Keratinocyte (primary cell): Measurements from ENCODE around the gene SLIT3.

ENCODE experiments used
- EZH2 ChIP-seq: IDR thresholded peaks from one replicate; pipeline ENCODE4 v1.6.1; 2012; ENCODE audit warnings: inconsistent platforms, mild to moderate bottlenecking, low read length, moderate library complexity
- TF ChIP-seq, protein P1 (sequence below), 3 experiments: IDR thresholded peaks in 1 of 3; conservative IDR thresholded peaks in 1 of 3; optimal IDR thresholded peaks in 1 of 3; 2 replicates in 2 of 3; 3 replicates in 1 of 3; pipeline versions ENCODE3 to v1.5.1; 2011; ENCODE audit warnings: low read length in 3 of 3, mild to moderate bottlenecking in 3 of 3, moderate library complexity in 2 of 3, control low read depth in 1 of 3, inconsistent platforms in 1 of 3; ENCODE audit not compliant: insufficient read depth in 2 of 3; ENCODE audit errors: extremely low read depth in 1 of 3

DNA sequence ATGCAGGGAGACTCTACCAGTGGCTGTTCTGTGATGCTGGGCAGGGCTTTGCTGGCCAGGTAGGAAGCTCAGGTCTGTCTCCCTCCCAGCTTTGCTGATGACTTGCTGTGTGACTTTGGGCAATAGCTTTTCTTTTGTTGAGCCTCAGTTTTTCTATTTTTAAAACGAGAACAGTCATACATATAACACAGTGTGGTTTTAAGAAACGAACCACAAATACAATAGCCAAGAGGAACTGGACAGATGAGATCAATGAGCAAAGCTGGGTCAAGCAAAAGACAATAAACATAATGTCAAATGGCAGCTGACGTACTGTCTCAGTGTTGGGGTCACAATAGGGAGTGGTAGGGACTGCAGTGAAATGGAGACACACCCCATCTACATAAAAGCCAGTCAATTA, 20.2 kb downstream of the SLIT3 start:
- TF ChIP-seq, protein P1, sequence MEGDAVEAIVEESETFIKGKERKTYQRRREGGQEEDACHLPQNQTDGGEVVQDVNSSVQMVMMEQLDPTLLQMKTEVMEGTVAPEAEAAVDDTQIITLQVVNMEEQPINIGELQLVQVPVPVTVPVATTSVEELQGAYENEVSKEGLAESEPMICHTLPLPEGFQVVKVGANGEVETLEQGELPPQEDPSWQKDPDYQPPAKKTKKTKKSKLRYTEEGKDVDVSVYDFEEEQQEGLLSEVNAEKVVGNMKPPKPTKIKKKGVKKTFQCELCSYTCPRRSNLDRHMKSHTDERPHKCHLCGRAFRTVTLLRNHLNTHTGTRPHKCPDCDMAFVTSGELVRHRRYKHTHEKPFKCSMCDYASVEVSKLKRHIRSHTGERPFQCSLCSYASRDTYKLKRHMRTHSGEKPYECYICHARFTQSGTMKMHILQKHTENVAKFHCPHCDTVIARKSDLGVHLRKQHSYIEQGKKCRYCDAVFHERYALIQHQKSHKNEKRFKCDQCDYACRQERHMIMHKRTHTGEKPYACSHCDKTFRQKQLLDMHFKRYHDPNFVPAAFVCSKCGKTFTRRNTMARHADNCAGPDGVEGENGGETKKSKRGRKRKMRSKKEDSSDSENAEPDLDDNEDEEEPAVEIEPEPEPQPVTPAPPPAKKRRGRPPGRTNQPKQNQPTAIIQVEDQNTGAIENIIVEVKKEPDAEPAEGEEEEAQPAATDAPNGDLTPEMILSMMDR (optimal IDR thresholded peaks at IDR 0.05 in 1 of 3, IDR thresholded peaks at IDR 0.05 in 1 of 3, conservative IDR thresholded peaks at IDR 0.05 in 1 of 3; ENCODE audit: extremely low read depth in 1 of 3, insufficient read depth in 2 of 3, low read length in 3 of 3), result no peak
- no peak for TF ChIP-seq EZH2
